ENCODE results near the gene MAPK11. TPM values are rescaled to one million over a fixed set of nuclear protein-coding genes. Genes with fewer than 3 reads are reported as not detected.
A peak's percentile ranks its signal among the peaks of the same experiment; 100 is the strongest.

Gene MAPK11
- total and polyA plus RNA-seq, 2 donors (not counting 1 experiment from before 2014, with no cell fraction given) = 8.1 to 9.9 TPM

- peak; percentile 64 for TF ChIP-seq CTCF (IDR thresholded peaks at IDR 0.05)
- no peak for TF ChIP-seq EZH2 (IDR thresholded peaks at IDR 0.05; ENCODE audit: borderline replicate concordance, insufficient read depth, low read depth, low read length, poor library complexity, severe bottlenecking)
- no peak overlapping the region for H3K4me3 ChIP-seq (ENCODE audit: control extremely low read depth in 1 of 5, extremely low read depth in 1 of 5, insufficient read depth in 1 of 5, low read depth in 2 of 5, low read length in 4 of 5)
- peaks cover 0 to 8% (median 1%) of the 10 kb centered on the region in 4 experiments for H3K27me3 ChIP-seq (replicated peaks in 1 of 4; ENCODE audit: control extremely low read depth in 1 of 4, control insufficient read depth in 3 of 4, insufficient read depth in 4 of 4, low read length in 3 of 4)
- peaks cover 6 to 12% of the 10 kb centered on the region in 2 donors for H3K4me1 ChIP-seq (ENCODE audit: control insufficient read depth in 2 of 2, insufficient read depth in 2 of 2, low read length in 2 of 2)
- no peaks in the 10 kb centered on the region for H3K27me3 Mint-ChIP-seq
- no peak overlapping the region for H3K9ac ChIP-seq (ENCODE audit: low read length)
- peaks cover 0 to 3% (median 0%) of the 10 kb centered on the region in 3 donors for H3K9me3 ChIP-seq (ENCODE audit: control extremely low read depth in 1 of 3, control insufficient read depth in 2 of 3, insufficient read depth in 1 of 3, low read length in 2 of 3)
- DNase-seq (peak; percentile 86), ATAC-seq (ENCODE audit: low read depth) (peak; percentile 71)
- CTCF ChIA-PET = interaction anchor here (0.5 to 2.9 kb wide), 21 partner anchors 13 to 411 kb away, joined by 3 to 67 read pairs (median 6); partner anchors contain the start of genes DENND6B, PLXNB2, PPP6R2 and SCO2
- peaks cover 4% of the 10 kb centered on the region for H4K20me1 ChIP-seq (ENCODE audit: control insufficient read depth, insufficient read depth, low read length, poor library complexity, severe bottlenecking)
- WGBS (ENCODE audit: insufficient coverage) = 50% methylated on average over 24 of the region's 25 CpGs
- no peak overlapping the region for H3K4me2 ChIP-seq (replicated peaks; ENCODE audit: low read depth, low read length, poor library complexity, severe bottlenecking)
- peak overlapping the region; percentile 26 for H3K27ac Mint-ChIP-seq
- no peak overlapping the region for H3K4me3 Mint-ChIP-seq
- H3K9me3 Mint-ChIP-seq (ENCODE audit: insufficient read depth) = no peaks in the 10 kb centered on the region
- intact Hi-C loops (cut with micrococcal nuclease) = loop anchor here (1.0 kb wide), 1 partner anchor 51 kb away; the partner anchor contains the start of gene DENND6B
- POLR2A ChIA-PET = interaction anchor here (0.8 to 1.4 kb wide), 3 partner anchors 18 to 51 kb away, joined by 3 to 6 read pairs (median 5); partner anchors contain the start of gene DENND6B
- no peak overlapping the region for H2AFZ ChIP-seq (ENCODE audit: insufficient read depth, low read depth, low read length, poor library complexity, severe bottlenecking)
- no peaks in the 10 kb centered on the region for H3K36me3 ChIP-seq (replicated peaks in 1 of 2; ENCODE audit: control extremely low read depth in 1 of 2, control insufficient read depth in 1 of 2, extremely low read depth in 1 of 2, insufficient read depth in 2 of 2, low read length in 1 of 2)
- H3K4me1 Mint-ChIP-seq = peaks cover 4% of the 10 kb centered on the region
- no peaks in the 10 kb centered on the region for H3K79me2 ChIP-seq (ENCODE audit: control insufficient read depth, insufficient read depth, low read length)
- no peak overlapping the region for H3K27ac ChIP-seq (ENCODE audit: low read length in 2 of 2)
Measured at GRCh38 chr22:50276143-50276542, 6.0 kb upstream of the MAPK11 start.

All from B cell (primary cell).